HepG2 (cell line): ENCODE results near the gene MTIF2. TPM values are rescaled to one million over a fixed set of nuclear protein-coding genes. Genes with fewer than 3 reads are reported as not detected.

ENCODE experiments used
- DZIP1 ChIP-seq: sonication (generic); formaldehyde crosslinking; IDR thresholded peaks from 2 replicates; pipeline ENCODE4 v1.5.0; 2020; ENCODE audit warnings: mild to moderate bottlenecking, missing genetic modification reagents
- ELF1 ChIP-seq: sonication (generic); formaldehyde crosslinking; IDR thresholded peaks from 2 replicates; pipeline ENCODE4 v1.4.0; 2020; ENCODE audit warnings: missing genetic modification reagents
- HOXD1 ChIP-seq: sonication (generic); formaldehyde crosslinking; IDR thresholded peaks from 2 replicates; pipeline ENCODE4 v1.5.0; 2020; ENCODE audit warnings: missing genetic modification reagents
- KMT2A ChIP-seq: sonication (generic); formaldehyde crosslinking; IDR thresholded peaks from 2 replicates; pipeline ENCODE4 v1.4.0; 2020; ENCODE audit warnings: missing genetic modification reagents
- PHB2 ChIP-seq: fragments of 450-650 bp; IDR thresholded peaks from 2 replicates; pipeline ENCODE4 v1.6.1; 2018; ENCODE audit not compliant: partially characterized antibody
- SNAPC5 ChIP-seq: sonication (generic); formaldehyde crosslinking; IDR thresholded peaks from 2 replicates; pipeline ENCODE4 v1.8.1; 2023; ENCODE audit warnings: mild to moderate bottlenecking, missing genetic modification reagents, borderline replicate concordance
- SOX5 ChIP-seq: IDR thresholded peaks from 2 replicates; pipeline ENCODE4 v1.6.1; 2016; ENCODE audit warnings: borderline replicate concordance
- TCF7L2 ChIP-seq: IDR thresholded peaks from 2 replicates; pipeline ENCODE4 v1.6.1; 2011; ENCODE audit warnings: mild to moderate bottlenecking, low read depth, low read length, moderate library complexity
- TEF ChIP-seq: sonication (generic); formaldehyde crosslinking; IDR thresholded peaks from 2 replicates; pipeline ENCODE4 v1.5.0; 2020; ENCODE audit warnings: missing genetic modification reagents
- TRIM22 ChIP-seq: fragments of 450-650 bp; IDR thresholded peaks from 2 replicates; pipeline ENCODE4 v1.6.1; 2017
- ZNF367 ChIP-seq: sonication (generic); formaldehyde crosslinking; IDR thresholded peaks from 2 replicates; pipeline ENCODE4 v1.4.0; 2020; ENCODE audit warnings: missing genetic modification reagents, borderline replicate concordance
- ZNF670 ChIP-seq: sonication (generic); formaldehyde crosslinking; IDR thresholded peaks from 2 replicates; pipeline ENCODE4 v1.8.0; 2022; ENCODE audit warnings: mild to moderate bottlenecking, missing genetic modification reagents, borderline replicate concordance
- ZNF75D ChIP-seq: sonication (generic); formaldehyde crosslinking; IDR thresholded peaks from 2 replicates; pipeline ENCODE4 v1.8.1; 2023; ENCODE audit warnings: missing genetic modification reagents, mild to moderate bottlenecking, borderline replicate concordance
- ZSCAN5A ChIP-seq: sonication (generic); formaldehyde crosslinking; IDR thresholded peaks from 2 replicates; pipeline ENCODE4 v1.8.0; 2022; ENCODE audit warnings: mild to moderate bottlenecking, missing genetic modification reagents, borderline replicate concordance
- ZXDC ChIP-seq: sonication (generic); formaldehyde crosslinking; IDR thresholded peaks from 2 replicates; pipeline ENCODE4 v1.5.0; 2020; ENCODE audit warnings: mild to moderate bottlenecking, missing genetic modification reagents
- polyA plus RNA-seq, 8 experiments: library from polyadenylated mRNA; depleted of rRNA in 3 of 8; stranded (reverse) in 7 of 8; unstranded in 1 of 8; fragments of >200 nt; fragmentation: Illumina TruSeq in 4 of 8; extraction: Trizol in 4 of 8; gene quantifications; 2 replicates each; pipeline versions ENCODE4 v1.2.1 to v1.2.3, GENCODE V29; 2011 to 2016; ENCODE audit warnings: low read depth in 4 of 8, missing spikeins in 1 of 8, mixed read lengths in 1 of 8; ENCODE audit not compliant: insufficient read depth in 1 of 8
- total RNA-seq, 5 experiments: library from RNA; depleted of rRNA; stranded (reverse); fragments of >200 nt; fragmentation: Illumina TruSeq; extraction: Trizol; gene quantifications; 2 replicates each; pipeline ENCODE4 v1.2.3, GENCODE V29; 2016; ENCODE audit warnings: low read depth in 1 of 5

Gene MTIF2
- total and polyA plus RNA-seq, 2 of the 13 experiments (the other 11 are each of a cell fraction or from before 2014, with no cell fraction given), result 32.1 to 92.1 TPM

- no peak for TF ChIP-seq DZIP1 (CRISPR knock-in tag)
- peak; percentile 66 for TF ChIP-seq KMT2A (CRISPR knock-in tag)
- TF ChIP-seq ZXDC (CRISPR knock-in tag), result peak; percentile 100
- TF ChIP-seq ELF1 (CRISPR knock-in tag), result peak; percentile 95
- no peak for TF ChIP-seq SNAPC5
- TF ChIP-seq TEF (CRISPR knock-in tag), result no peak
- TF ChIP-seq ZSCAN5A (CRISPR knock-in tag), result 0 out of 2 replicates have a peak, but pooled peaks have one; percentile 59
- TF ChIP-seq HOXD1 (CRISPR knock-in tag), result no peak
- no peak for TF ChIP-seq ZNF75D (CRISPR knock-in tag)
- no peak for TF ChIP-seq TRIM22
- peak; percentile 44; the same call in 1 of the 2 replicates for TF ChIP-seq SOX5
- TF ChIP-seq TCF7L2, result no peak
- no peak for TF ChIP-seq PHB2
- peak; percentile 42; the same call in 1 of the 2 replicates for TF ChIP-seq ZNF670 (CRISPR knock-in tag)
- no peak for TF ChIP-seq ZNF367
Measured at GRCh38 chr2:55232084-55232862, 36.8 kb downstream of the MTIF2 start, which contains the start of the genes CLHC1 and RPS27A (continued).
